NCI-H510A (cell line): ENCODE data around the gene DCC.

ENCODE experiments used
- DNase-seq: peaks from one replicate; lab custom pipeline; 2025; lab: John Stamatoyannopoulos, UW

DCC gene

GRCh38 chr18:53526101-53526870 is 1186.3 kb downstream of the DCC start:
- DNase-seq = no peak

DNA sequence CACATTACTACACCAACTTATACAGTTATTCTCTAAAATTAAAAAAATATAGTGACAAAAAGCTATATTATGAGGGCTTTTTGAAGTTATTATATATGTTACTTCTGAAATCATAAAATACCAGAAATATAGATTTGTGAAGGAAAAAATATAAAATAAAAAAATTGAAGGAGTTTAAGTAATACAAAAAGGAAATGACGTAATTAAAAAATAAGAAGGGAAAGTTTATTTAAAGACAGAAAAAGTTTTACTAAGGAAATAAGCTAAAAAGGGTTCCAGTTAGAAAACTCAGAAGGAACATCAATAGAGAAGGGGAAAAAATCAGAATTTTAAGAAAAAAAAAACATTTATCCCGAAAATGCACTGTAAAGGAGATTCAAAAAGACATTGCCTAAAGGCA is 1187.4 kb downstream of the DCC start:
- DNase-seq = no peak

GRCh38 chr18:53531187-53531586 is 1191.2 kb downstream of the DCC start:
- DNase-seq = no peak

DNA sequence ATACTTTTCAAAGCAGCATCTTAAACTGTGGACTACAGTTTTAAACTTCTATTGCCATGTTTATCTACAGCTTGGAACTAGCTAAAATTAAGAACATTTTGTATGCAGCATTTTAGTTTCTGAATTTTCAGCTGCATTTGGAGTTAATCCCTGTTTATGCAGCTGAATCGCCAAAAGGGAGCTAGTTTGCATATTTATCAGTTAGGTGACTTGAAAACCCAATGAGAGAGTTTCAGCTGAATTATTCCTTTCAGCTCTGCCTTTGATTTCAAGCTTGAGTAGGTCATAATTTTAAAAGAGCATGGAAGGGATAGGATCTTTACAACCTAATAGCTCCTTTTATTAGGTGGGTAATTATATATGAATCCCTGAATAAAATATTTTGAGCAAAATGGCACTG is 1191.9 kb downstream of the DCC start:
- DNase-seq = no peak

GRCh38 chr18:53534203-53534602 is 1194.2 kb downstream of the DCC start:
- DNase-seq = no peak

GRCh38 chr18:53534695-53535094 is 1194.7 kb downstream of the DCC start:
- no peak for DNase-seq

- DNase-seq = no peak
These were observed 1196.9 kb downstream of the DCC start for GRCh38 chr18:53536908-53537307.

- DNase-seq = no peak
These were observed 1201.9 kb downstream of the DCC start for GRCh38 chr18:53541924-53542323.

DNA sequence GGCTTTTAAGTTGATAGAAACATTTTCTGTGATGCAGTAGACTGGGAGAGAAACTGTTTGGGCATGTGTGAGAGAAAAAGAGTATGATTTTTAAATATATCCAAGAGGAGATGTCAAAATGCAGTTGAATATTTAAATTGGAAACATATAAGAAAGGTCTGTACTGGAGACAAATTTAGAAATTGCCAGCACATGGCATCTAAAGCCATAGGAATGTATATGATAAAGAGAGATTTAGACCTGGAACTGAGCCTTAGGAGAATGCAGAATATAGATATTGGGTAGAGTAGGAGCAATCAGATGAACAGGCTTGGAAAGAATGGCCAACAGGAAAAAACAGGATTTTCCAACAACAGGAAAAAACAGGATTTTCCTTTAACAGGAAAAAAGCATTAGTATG is 1203.7 kb downstream of the DCC start:
- DNase-seq = no peak

DNA sequence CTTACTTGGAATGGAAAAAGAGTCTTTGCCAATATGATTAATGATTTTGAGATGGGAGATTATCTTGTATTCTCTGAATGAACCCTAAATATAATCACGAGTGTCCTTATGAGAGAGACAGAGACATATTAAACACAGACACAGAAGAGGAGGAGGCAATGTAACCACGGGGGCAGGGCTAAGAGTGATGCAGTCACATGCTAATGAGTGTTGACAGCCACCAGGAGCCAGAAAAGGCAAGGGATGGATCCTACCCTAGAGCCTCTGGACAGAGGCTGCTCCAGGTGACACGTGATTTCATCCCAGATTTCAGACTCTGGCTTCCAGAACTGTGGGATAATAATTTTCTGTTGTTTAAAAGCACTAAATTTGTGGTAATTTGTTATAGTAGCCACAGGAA is 1204.9 kb downstream of the DCC start:
- DNase-seq = no peak

- no peak for DNase-seq
These were observed 1212.0 kb downstream of the DCC start for GRCh38 chr18:53551868-53552426.

DNA sequence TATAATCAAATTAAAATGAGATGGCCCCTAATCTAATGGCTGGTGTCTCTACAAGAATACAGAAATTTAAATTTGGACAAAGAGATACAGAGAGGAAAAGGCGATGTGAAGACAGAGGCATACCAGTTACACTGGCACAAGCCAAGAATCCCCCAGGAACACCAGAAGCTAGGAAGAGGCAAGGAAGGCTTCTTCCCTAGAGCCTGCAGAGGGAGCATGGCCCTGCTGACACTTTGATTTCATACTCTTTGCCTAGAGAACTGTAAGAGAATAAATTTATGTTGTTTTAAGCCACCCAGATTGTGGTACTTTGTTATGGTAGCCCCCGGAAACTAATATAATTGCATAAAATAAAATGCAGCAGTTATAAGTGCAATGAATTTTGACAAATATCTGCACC is 1213.0 kb downstream of the DCC start:
- no peak for DNase-seq

DNA sequence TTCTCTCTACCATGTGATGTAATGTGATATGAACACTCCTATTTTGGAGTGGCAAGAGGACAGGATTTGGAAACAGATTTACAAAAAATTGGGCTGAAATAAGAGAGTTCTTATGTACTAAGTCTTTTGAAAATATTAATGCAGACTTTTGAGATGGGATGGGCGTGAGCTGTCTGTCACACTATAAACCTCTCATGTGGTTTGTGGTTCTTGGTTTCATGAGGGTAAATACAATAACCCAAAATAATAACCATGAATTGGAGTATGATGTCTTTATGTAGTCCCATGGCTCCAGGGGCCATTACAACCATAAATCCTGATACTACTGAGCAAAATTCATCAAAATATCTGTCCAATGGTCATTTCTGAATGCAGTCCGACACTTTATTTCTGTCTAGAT is 1216.5 kb downstream of the DCC start:
- DNase-seq = no peak

DNA sequence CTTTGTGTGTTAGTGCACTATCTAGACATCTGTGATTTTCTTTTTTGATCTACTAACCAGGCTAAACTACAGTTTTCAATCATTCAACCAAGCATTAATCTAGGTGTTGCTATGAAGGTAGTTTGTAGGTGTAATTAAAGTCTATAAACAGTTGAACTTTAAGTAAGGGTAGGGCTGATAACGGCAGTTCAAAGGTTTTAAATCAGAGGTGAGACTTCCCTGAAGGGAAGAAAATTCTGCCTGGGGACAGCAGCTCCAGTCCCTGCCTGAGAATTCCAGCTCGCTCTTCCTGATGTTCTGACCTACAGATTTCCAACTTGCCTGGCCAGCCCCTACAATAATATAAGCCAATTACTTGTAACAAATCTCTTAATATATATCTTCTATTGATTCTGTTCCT is 1220.5 kb downstream of the DCC start:
- DNase-seq = no peak

DNA sequence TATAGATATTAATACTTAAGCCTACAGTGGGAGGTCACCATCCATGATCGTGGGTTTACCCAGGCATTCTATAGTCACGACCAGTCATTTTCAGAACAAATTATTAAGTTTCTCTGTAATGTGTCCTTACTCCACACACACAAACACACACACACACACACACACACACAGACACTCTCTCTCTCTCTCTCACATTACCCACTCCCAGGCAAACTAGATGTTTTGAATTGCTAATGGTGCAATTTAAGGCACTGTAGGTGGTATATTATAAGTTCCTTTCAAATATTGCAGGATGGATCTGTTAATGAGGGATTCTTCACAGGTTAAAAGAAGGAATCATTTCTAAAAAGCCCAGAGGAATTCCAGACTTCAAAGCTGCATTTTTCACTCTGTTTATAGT is 1226.6 kb downstream of the DCC start:
- no peak for DNase-seq

DNA sequence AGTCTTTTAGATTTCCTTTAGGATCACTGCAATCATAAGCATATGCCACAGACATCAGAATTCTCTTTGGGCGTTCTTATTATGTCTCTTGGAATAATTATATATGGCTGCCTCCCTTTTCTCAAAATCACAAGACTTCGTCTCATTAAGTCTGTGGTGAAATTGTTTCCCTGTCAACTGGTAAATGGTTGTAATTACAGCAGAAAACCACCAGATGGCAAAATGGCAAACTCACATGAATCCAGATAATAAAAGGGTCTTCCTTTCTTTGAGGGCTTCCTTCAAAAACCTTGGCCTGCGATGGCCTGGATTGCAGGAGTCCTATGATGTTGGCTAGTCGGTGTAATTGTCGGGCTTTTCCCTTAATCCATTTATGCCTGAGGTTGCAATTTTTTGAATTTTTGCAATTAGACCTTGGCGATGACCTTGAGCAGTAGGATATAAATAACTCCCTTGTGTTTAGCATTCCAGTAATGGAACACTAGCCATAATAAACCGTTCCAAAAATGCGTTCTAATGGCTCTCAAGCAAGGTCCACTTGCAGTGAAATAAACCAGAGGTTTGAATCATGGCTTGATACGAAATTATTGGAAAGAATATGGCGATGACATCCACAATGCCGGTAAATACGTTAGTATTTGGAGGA is 1228.1 kb downstream of the DCC start:
- DNase-seq = no peak
